Fibroblast of lung (primary cell): ENCODE results near the gene DPM3. TPM values are rescaled to one million over a fixed set of nuclear protein-coding genes. Genes with fewer than 3 reads are reported as not detected.

ENCODE experiments used
- DNase-seq, 2 donors: peaks; one replicate each; pipeline versions ENCODE4 v3.0.0 to v3.0.0-alpha.2; 2010; ENCODE audit warnings: low read depth in 2 of 2
- H2AFZ ChIP-seq: 2 replicates; pipeline ENCODE4 v1.5.1; 2012; ENCODE audit warnings: low read length, control low read depth, inconsistent platforms
- H3K27ac ChIP-seq: 2 replicates; pipeline ENCODE4 v1.5.1; 2011; ENCODE audit warnings: low read length, control low read depth; ENCODE audit not compliant: insufficient read depth
- H3K27me3 ChIP-seq: 2 replicates; pipeline ENCODE4 v1.5.1; 2011; ENCODE audit warnings: mild to moderate bottlenecking, low read length; ENCODE audit not compliant: control insufficient read depth, insufficient read depth
- H3K36me3 ChIP-seq: 2 replicates; pipeline ENCODE4 v1.5.1; 2011; ENCODE audit warnings: low read length; ENCODE audit not compliant: control insufficient read depth, insufficient read depth
- H3K4me1 ChIP-seq: 2 replicates; pipeline ENCODE4 v1.5.1; 2011; ENCODE audit warnings: low read length; ENCODE audit not compliant: control insufficient read depth, insufficient read depth; ENCODE audit errors: extremely low read depth
- H3K4me2 ChIP-seq: 2 replicates; pipeline ENCODE4 v1.5.1; 2011; ENCODE audit warnings: low read length, control low read depth; ENCODE audit not compliant: insufficient read depth; ENCODE audit errors: extremely low read depth
- H3K4me3 ChIP-seq, 4 experiments: fragments of 200-600 bp in 1 of 4; sonication (generic) in 1 of 4; replicated peaks in 1 of 4; 2 replicates each; pipeline ENCODE4 v1.5.1; 2011 to 2016; ENCODE audit warnings: low read length in 4 of 4, low read depth in 3 of 4, mild to moderate bottlenecking in 3 of 4, control low read depth in 2 of 4, inconsistent platforms in 1 of 4, mixed read lengths in 1 of 4; ENCODE audit not compliant: insufficient read depth in 1 of 4; ENCODE audit errors: control extremely low read depth in 1 of 4
- H3K79me2 ChIP-seq: 2 replicates; pipeline ENCODE4 v1.5.1; 2012; ENCODE audit warnings: mild to moderate bottlenecking, low read length, inconsistent platforms; ENCODE audit not compliant: control insufficient read depth, insufficient read depth
- H3K9ac ChIP-seq: 2 replicates; pipeline ENCODE4 v1.5.1; 2011; ENCODE audit warnings: mild to moderate bottlenecking, low read length, control low read depth; ENCODE audit not compliant: insufficient read depth
- H3K9me3 ChIP-seq: 2 replicates; pipeline ENCODE4 v1.5.1; 2012; ENCODE audit warnings: low read depth, low read length; ENCODE audit not compliant: control insufficient read depth, insufficient read depth
- H4K20me1 ChIP-seq: 2 replicates; pipeline ENCODE4 v1.5.1; 2011; ENCODE audit warnings: low read length; ENCODE audit not compliant: control insufficient read depth, insufficient read depth; ENCODE audit errors: extremely low read depth
- EZH2 ChIP-seq: IDR thresholded peaks from 2 replicates; pipeline ENCODE4 v1.5.1; 2012; ENCODE audit warnings: low read length, control low read depth, mild to moderate bottlenecking; ENCODE audit errors: missing control alignments
- polyA plus RNA-seq, 2 donors: library from polyadenylated mRNA; depleted of rRNA in 1 of 2; stranded (reverse) in 1 of 2; unstranded in 1 of 2; fragments of >200 nt; gene quantifications; 2 replicates each; pipeline ENCODE4 v1.2.1, GENCODE V29; 2011 to 2012; ENCODE audit warnings: missing spikeins in 1 of 2
- total RNA-seq: library from RNA; depleted of rRNA; stranded (reverse); fragments of >200 nt; gene quantifications from 2 replicates; pipeline ENCODE4 v1.2.1, GENCODE V29; 2014
- TF ChIP-seq, protein P1 (sequence below), 2 donors: IDR thresholded peaks in 1 of 2; conservative IDR thresholded peaks in 1 of 2; 1 replicate in 1 of 2; 2 replicates in 1 of 2; pipeline ENCODE4 v1.5.1; 2011 to 2012; ENCODE audit warnings: low read length in 2 of 2, control low read depth in 1 of 2, inconsistent platforms in 1 of 2, low read depth in 1 of 2, mild to moderate bottlenecking in 1 of 2

Gene DPM3
- total and polyA plus RNA-seq, 2 donors (not counting 1 experiment from before 2014, with no cell fraction given): 31.9 to 40.5 TPM

DNA sequence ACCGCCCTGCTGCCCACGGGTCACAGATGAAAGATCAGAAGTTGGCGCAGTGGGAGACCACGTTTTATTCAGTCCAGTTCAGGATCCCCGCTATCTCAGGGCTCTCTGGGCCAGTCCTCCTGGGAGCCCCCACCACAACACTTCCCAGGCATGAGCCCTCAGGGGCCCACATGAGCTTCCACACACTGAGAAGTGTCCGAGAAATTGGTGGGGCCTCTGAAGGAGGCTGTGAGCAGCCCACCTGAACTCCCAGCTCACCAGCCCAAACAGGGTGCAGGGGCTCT lies 45.4 kb upstream of the DPM3 start:
- no peak for TF ChIP-seq EZH2
- TF ChIP-seq, protein P1, sequence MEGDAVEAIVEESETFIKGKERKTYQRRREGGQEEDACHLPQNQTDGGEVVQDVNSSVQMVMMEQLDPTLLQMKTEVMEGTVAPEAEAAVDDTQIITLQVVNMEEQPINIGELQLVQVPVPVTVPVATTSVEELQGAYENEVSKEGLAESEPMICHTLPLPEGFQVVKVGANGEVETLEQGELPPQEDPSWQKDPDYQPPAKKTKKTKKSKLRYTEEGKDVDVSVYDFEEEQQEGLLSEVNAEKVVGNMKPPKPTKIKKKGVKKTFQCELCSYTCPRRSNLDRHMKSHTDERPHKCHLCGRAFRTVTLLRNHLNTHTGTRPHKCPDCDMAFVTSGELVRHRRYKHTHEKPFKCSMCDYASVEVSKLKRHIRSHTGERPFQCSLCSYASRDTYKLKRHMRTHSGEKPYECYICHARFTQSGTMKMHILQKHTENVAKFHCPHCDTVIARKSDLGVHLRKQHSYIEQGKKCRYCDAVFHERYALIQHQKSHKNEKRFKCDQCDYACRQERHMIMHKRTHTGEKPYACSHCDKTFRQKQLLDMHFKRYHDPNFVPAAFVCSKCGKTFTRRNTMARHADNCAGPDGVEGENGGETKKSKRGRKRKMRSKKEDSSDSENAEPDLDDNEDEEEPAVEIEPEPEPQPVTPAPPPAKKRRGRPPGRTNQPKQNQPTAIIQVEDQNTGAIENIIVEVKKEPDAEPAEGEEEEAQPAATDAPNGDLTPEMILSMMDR (conservative IDR thresholded peaks at IDR 0.05 in 1 of 2, IDR thresholded peaks at IDR 0.05 in 1 of 2; ENCODE audit: low read depth in 1 of 2, low read length in 2 of 2): no peak

DNA sequence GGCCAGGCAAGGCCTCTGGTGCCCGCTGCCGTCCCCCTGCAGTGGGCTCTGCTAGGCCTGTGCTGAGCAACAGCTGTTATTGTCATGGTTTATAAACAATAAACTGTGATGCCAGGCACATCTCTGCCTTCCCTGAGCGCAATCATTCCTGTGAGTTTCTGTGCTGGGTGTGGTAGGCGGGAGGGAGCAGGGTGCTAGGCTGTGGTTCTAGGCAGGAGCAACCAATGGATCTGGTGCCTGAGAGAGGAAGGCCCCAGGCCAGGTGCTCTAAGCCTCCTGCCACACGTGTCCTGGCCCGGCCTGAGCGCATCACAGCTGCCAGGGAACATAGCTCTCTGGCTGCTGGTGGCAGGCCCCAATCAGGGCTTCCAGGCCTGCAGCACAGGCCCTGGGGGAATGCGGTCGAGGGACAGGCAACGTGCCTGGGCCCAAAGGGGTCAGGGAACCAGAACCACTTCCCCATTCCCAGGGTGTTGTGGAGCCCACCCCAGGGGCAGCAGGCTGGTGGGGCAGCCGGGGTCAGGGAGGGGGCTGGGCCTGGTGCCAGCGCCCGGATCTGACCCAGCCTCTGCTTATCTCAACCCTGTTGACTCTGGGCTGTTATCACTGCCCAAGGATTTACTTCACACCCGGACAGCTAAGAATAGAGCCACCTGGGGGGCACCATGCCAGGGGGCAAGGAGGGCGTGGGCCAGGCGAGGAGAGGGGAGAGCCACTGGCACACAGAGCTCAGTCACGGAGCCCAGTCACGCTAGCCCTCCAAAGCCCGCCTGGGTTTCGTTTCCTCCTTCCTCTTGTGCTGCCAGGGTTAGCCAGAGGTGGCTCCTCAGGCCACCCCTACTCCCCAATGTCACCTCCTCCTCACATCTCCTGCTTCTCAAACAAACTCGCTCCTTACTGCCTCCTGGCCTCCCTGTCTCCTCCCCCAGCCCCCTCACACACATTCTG lies 44.8 kb upstream of the DPM3 start:
- TF ChIP-seq, protein P1 (conservative IDR thresholded peaks at IDR 0.05 in 1 of 2, IDR thresholded peaks at IDR 0.05 in 1 of 2; ENCODE audit: low read depth in 1 of 2, low read length in 2 of 2): no peak
- TF ChIP-seq EZH2: no peak
- Histone ChIP-seq H3K9me3 (no peaks in the 10 kb centered on the region), H3K4me1 (no peaks in the 10 kb centered on the region), H3K4me3 (no peak overlapping the region), H3K4me2 (no peak overlapping the region), H3K9ac (no peak overlapping the region), H2AFZ (no peak overlapping the region), H3K36me3 (peaks cover 5% of the 10 kb centered on the region), H3K27me3 (no peaks in the 10 kb centered on the region), H3K79me2 (no peaks in the 10 kb centered on the region), H4K20me1 (no peaks in the 10 kb centered on the region), H3K27ac (no peak overlapping the region)
- no peak for DNase-seq

More for the DNA sequence above, 45.4 kb upstream of the DPM3 start:
- Histone ChIP-seq H3K27ac (no peak overlapping the region), H4K20me1 (no peaks in the 10 kb centered on the region), H3K9ac (no peak overlapping the region), H3K4me2 (no peak overlapping the region), H3K4me1 (no peaks in the 10 kb centered on the region), H3K9me3 (no peaks in the 10 kb centered on the region), H3K79me2 (no peaks in the 10 kb centered on the region), H2AFZ (no peak overlapping the region), H3K4me3 (no peak overlapping the region), H3K36me3 (peaks cover 5% of the 10 kb centered on the region), H3K27me3 (no peaks in the 10 kb centered on the region)
- no peak for DNase-seq

DNA sequence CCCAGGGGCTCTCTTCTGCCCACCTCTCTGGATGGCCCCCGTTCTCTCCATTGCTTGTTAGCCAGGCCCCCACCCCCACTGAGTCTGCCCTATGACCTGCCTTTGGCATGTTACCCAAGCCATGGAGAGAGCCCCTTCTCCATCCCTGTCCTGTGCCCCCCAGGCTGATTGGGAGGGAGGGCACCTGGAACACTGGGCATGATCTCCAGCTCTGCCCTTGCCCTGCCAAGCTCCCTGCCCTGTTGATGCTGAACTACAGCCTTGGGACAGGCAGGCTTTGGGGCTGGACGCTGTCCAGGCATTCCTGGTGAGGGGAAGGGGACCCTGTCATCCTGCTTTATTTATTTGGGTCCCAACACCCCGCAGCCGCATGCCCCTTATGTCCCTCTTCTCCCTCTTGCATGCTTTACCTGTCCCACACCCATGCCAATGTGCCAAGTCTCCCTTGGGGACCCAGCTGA lies 44.0 kb upstream of the DPM3 start:
- no peak overlapping the region for H3K27ac ChIP-seq
- H3K36me3 ChIP-seq: peaks cover 9% of the 10 kb centered on the region
- no peak for TF ChIP-seq EZH2
- TF ChIP-seq, protein P1 (conservative IDR thresholded peaks at IDR 0.05 in 1 of 2, IDR thresholded peaks at IDR 0.05 in 1 of 2; ENCODE audit: low read depth in 1 of 2, low read length in 2 of 2): no peak
- H3K4me2 ChIP-seq: no peak overlapping the region
- H3K4me1 ChIP-seq: no peaks in the 10 kb centered on the region
- H4K20me1 ChIP-seq: no peaks in the 10 kb centered on the region
- no peaks in the 10 kb centered on the region for H3K79me2 ChIP-seq
- no peaks in the 10 kb centered on the region for H3K27me3 ChIP-seq
- no peak overlapping the region for H3K9ac ChIP-seq
- DNase-seq: no peak
- no peak overlapping the region for H2AFZ ChIP-seq
- no peak overlapping the region for H3K4me3 ChIP-seq
- no peaks in the 10 kb centered on the region for H3K9me3 ChIP-seq
